ENCODE data around the gene HMGB2.

Gene HMGB2

DNA sequence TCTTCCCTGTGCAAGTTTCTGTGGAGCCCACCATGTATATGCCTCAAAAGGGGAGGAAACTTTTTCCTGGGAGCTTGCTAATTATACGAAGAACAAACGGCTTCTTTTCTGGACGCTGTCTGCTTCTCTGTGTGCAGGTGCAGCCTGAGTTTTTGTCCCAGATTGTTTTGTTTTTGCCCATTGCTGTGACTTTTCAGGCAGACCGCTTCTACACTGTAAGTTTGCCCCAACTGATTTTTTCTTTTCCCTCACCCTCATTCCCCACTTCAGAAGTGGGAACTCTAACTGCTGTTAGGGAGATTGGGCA, 51.9 kb downstream of the HMGB2 start:
- no peak overlapping the region for H3K27ac Mint-ChIP-seq
- TF ChIP-seq, protein P1, sequence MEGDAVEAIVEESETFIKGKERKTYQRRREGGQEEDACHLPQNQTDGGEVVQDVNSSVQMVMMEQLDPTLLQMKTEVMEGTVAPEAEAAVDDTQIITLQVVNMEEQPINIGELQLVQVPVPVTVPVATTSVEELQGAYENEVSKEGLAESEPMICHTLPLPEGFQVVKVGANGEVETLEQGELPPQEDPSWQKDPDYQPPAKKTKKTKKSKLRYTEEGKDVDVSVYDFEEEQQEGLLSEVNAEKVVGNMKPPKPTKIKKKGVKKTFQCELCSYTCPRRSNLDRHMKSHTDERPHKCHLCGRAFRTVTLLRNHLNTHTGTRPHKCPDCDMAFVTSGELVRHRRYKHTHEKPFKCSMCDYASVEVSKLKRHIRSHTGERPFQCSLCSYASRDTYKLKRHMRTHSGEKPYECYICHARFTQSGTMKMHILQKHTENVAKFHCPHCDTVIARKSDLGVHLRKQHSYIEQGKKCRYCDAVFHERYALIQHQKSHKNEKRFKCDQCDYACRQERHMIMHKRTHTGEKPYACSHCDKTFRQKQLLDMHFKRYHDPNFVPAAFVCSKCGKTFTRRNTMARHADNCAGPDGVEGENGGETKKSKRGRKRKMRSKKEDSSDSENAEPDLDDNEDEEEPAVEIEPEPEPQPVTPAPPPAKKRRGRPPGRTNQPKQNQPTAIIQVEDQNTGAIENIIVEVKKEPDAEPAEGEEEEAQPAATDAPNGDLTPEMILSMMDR (IDR thresholded peaks at IDR 0.05; ENCODE audit: unreplicated experiment in 3 of 3), result no peak
- no peaks in the 10 kb centered on the region for H3K4me1 Mint-ChIP-seq
- peaks cover 44% of the 10 kb centered on the region for H3K9me3 Mint-ChIP-seq
- peaks cover 33% of the 10 kb centered on the region for H3K36me3 Mint-ChIP-seq (ENCODE audit: low read depth)
- no peak overlapping the region for H3K4me3 Mint-ChIP-seq
- no peaks in the 10 kb centered on the region for H3K27me3 Mint-ChIP-seq (ENCODE audit: low read depth)

DNA sequence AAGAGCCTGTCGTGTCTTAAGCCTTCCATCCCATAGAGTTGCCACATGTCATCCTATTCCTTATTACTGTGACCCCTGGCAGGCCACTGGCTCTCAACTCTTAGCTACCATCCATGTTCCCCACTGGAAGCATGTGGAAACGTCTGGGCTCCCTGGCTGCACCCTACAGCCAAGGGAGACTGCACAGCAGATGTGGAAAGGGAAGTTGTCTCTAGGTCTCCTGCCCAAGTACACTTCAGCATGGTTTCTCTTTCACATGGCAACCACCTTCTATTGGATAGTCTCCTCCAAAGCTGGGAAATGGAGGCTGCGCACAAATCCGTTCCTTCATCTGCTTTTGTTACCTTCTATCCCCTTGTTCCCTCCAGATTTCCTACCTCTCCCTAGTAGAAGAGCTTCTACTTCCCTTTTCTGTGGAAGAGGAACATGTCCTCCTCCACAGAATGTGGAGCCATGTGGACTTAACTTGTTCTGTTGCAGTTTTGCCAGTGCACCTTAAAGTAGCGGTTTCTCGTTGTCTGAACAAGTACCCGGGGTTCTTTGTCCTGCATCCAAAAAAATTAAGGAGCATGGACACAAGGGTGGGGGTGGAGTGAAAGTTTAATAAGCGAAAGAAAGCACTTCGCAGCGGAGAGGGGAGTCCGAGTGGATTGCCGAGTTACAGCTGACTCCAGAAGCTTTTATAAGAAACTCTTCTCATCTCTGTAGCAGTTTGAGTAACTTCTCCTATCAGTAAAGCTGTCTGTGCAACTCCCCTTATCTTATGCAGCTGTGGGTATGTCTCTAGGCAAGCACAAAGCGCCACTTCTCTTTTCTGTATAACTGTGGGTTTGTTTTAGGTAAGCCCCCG, 52.5 kb downstream of the HMGB2 start:
- peaks cover 38% of the 10 kb centered on the region for H3K9me3 Mint-ChIP-seq
- TF ChIP-seq, protein P1 (IDR thresholded peaks at IDR 0.05; ENCODE audit: unreplicated experiment in 3 of 3), result no peak
- H3K4me3 Mint-ChIP-seq, result no peak overlapping the region
- H3K27ac Mint-ChIP-seq, result no peak overlapping the region
- no peaks in the 10 kb centered on the region for H3K4me1 Mint-ChIP-seq
- no peaks in the 10 kb centered on the region for H3K27me3 Mint-ChIP-seq (ENCODE audit: low read depth)
- peaks cover 28% of the 10 kb centered on the region for H3K36me3 Mint-ChIP-seq (ENCODE audit: low read depth)

Measured in nephron (organoid).